GM12878 (cell line): Measurements from ENCODE around the gene TSSK3. TPM values are rescaled to one million over a fixed set of nuclear protein-coding genes. Genes with fewer than 3 reads are reported as not detected.
A peak's percentile ranks its signal among the peaks of the same experiment; 100 is the strongest.

Experiments
- ATAC-seq: fragments of 200-7000 bp; cut with Tn5 transposase; 3 replicates; pipeline ENCODE4 v1.9.1; 2020; ENCODE audit warnings: mild to moderate bottlenecking, moderate library complexity
- BruUV-seq: library from RNA; stranded (reverse); fragments of 400-500 nt; replicated peaks from 2 replicates; lab custom pipeline; 2021; lab: Mats Ljungman, UMichigan
- CTCF ChIA-PET: fragments of 300-600 bp; sonication (Branson Sonifier 250); formaldehyde crosslinking; extraction: SDS; loops from one replicate; lab custom pipeline; 2021; ENCODE audit warnings: inconsistent platforms; lab: Yijun Ruan, JAX
- POLR2A ChIA-PET: fragments of 350-600 bp; formaldehyde crosslinking; extraction: SDS; loops from one replicate; lab custom pipeline; 2021; ENCODE audit warnings: inconsistent platforms; lab: Charles Lee
- RAD21 ChIA-PET: fragments of 300-600 bp; sonication (Branson Sonifier 250); formaldehyde crosslinking; loops from one replicate; lab custom pipeline; 2023; ENCODE audit warnings: antibody characterized with exemption; ENCODE audit not compliant: unreplicated experiment; lab: Charles Lee
- SMC1A ChIA-PET: fragments of 300-600 bp; sonication (Branson Sonifier 250); formaldehyde crosslinking; loops from one replicate; lab custom pipeline; 2023; ENCODE audit not compliant: unreplicated experiment, uncharacterized antibody; lab: Charles Lee
- DNase-seq: peaks from one replicate; pipeline ENCODE4 v3.0.0-alpha.2; 2011; ENCODE audit warnings: low read depth, low spot score
- FAIRE-seq: peaks from 3 replicates; lab custom pipeline; 2011; peaks lifted over from hg19 to GRCh38; lab: Jason Lieb, UNC
- H2AFZ ChIP-seq: 2 replicates; pipeline ENCODE4 v1.6.0; 2011; ENCODE audit warnings: low read depth, low read length, control low read depth; ENCODE audit not compliant: control insufficient read depth
- H3K27ac ChIP-seq: 2 replicates; pipeline ENCODE4 v1.5.1; 2011; ENCODE audit warnings: control low read depth; ENCODE audit not compliant: control insufficient read depth, insufficient read depth
- H3K27me3 ChIP-seq, 2 experiments: replicated peaks in 1 of 2; 2 replicates each; pipeline versions ENCODE4 v1.6.0 to v1.6.1; 2011; ENCODE audit warnings: low read length in 1 of 2; ENCODE audit not compliant: control insufficient read depth in 2 of 2, insufficient read depth in 2 of 2
- H3K36me3 ChIP-seq, 2 experiments: 2 replicates each; pipeline ENCODE4 v1.5.1; 2011; ENCODE audit warnings: low read length in 1 of 2; ENCODE audit not compliant: control insufficient read depth in 2 of 2, insufficient read depth in 2 of 2
- H3K4me1 ChIP-seq: 2 replicates; pipeline ENCODE4 v1.6.1; 2011; ENCODE audit warnings: mild to moderate bottlenecking, low read length, moderate library complexity, mixed read lengths; ENCODE audit not compliant: control insufficient read depth, insufficient read depth
- H3K4me2 ChIP-seq: 2 replicates; pipeline ENCODE4 v1.6.0; 2011; ENCODE audit warnings: control low read depth; ENCODE audit not compliant: control insufficient read depth, insufficient read depth
- H3K4me3 ChIP-seq: fragments of 200-600 bp; sonication (generic); 2 replicates; pipeline ENCODE4 v1.5.1; 2016
- H3K79me2 ChIP-seq: 2 replicates; pipeline ENCODE4 v1.6.0; 2011; ENCODE audit warnings: low read length; ENCODE audit not compliant: control insufficient read depth, insufficient read depth
- H3K9ac ChIP-seq: 2 replicates; pipeline ENCODE4 v1.8.0; 2011; ENCODE audit warnings: low read length, control low read depth, mixed read lengths; ENCODE audit not compliant: control insufficient read depth, insufficient read depth
- H3K9me3 ChIP-seq: replicated peaks from 3 replicates; pipeline ENCODE4 v1.5.1; 2011; ENCODE audit warnings: mild to moderate bottlenecking, low read length; ENCODE audit not compliant: control insufficient read depth, insufficient read depth
- H4K20me1 ChIP-seq: 2 replicates; pipeline ENCODE4 v1.6.0; 2011; ENCODE audit not compliant: control insufficient read depth, insufficient read depth
- EED ChIP-seq: sonication (generic); IDR thresholded peaks from 2 replicates; pipeline ENCODE4 v1.6.1; 2016; ENCODE audit warnings: antibody characterized with exemption, low read depth
- GATAD2B ChIP-seq: fragments of 450-650 bp; conservative IDR thresholded peaks from 2 replicates; pipeline ENCODE4 v1.6.1; 2017; ENCODE audit warnings: low read depth, mild to moderate bottlenecking, moderate library complexity
- HDGF ChIP-seq: fragments of 450-650 bp; IDR thresholded peaks from 2 replicates; pipeline ENCODE4 v1.6.1; 2016; ENCODE audit warnings: antibody characterized with exemption
- MTA2 ChIP-seq: fragments of 450-650 bp; IDR thresholded peaks from 2 replicates; pipeline ENCODE4 v1.6.1; 2016; ENCODE audit warnings: low read depth, mild to moderate bottlenecking, moderate library complexity
- MTA3 ChIP-seq: IDR thresholded peaks from 2 replicates; pipeline ENCODE4 v1.6.1; 2012; ENCODE audit warnings: low read length, inconsistent platforms, borderline replicate concordance
- NBN ChIP-seq: fragments of 450-650 bp; IDR thresholded peaks from 2 replicates; pipeline ENCODE4 v1.6.1; 2016
- PAX5 ChIP-seq: IDR thresholded peaks from 2 replicates; pipeline ENCODE4 v1.6.1; 2011; ENCODE audit warnings: low read depth, low read length, borderline replicate concordance
- POU2F2 ChIP-seq: IDR thresholded peaks from 3 replicates; pipeline ENCODE4 v1.6.1; 2011; ENCODE audit warnings: low read depth, mild to moderate bottlenecking, low read length, borderline replicate concordance
- RBBP5 ChIP-seq: fragments of 200-600 bp; sonication (generic); conservative IDR thresholded peaks from 2 replicates; pipeline ENCODE4 v1.6.1; 2016
- RCOR1 ChIP-seq: conservative IDR thresholded peaks from 2 replicates; pipeline ENCODE4 v1.6.1; 2012; ENCODE audit warnings: low read depth, low read length, improper control_type of control experiment
- RELB ChIP-seq: fragments of 450-650 bp; IDR thresholded peaks from 2 replicates; pipeline ENCODE4 v1.6.1; 2017; ENCODE audit warnings: low read depth, mild to moderate bottlenecking, moderate library complexity
- RFX5 ChIP-seq: IDR thresholded peaks from 2 replicates; pipeline ENCODE4 v1.6.1; 2011; ENCODE audit warnings: low read depth, low read length, improper control_type of control experiment
- STAT1 ChIP-seq: fragments of 450-650 bp; conservative IDR thresholded peaks from 2 replicates; pipeline ENCODE4 v1.6.1; 2014; ENCODE audit warnings: antibody characterized with exemption, mild to moderate bottlenecking
- TAF1 ChIP-seq: IDR thresholded peaks from 2 replicates; pipeline ENCODE4 v1.6.1; 2011; ENCODE audit warnings: mild to moderate bottlenecking, low read depth, low read length, borderline replicate concordance
- TCF7 ChIP-seq: IDR thresholded peaks from 2 replicates; pipeline ENCODE4 v1.6.1; 2014; ENCODE audit warnings: antibody characterized with exemption, borderline replicate concordance
- WGBS: methylation state at CpG from one replicate; pipeline ENCODE4 v1.1.6; 2016; ENCODE audit warnings: low lambda C conversion rate; ENCODE audit not compliant: insufficient replicate concordance, insufficient coverage; ENCODE audit errors: missing lambda C conversion rate; 5-methylcytosine and 5-hydroxymethylcytosine counted together
- in situ Hi-C: fragments of 300-500 bp; cut with MboI; formaldehyde crosslinking; loops from 9 replicates; pipeline ENCODE4 v1.14.3; 2018; ENCODE audit warnings: mixed read lengths
- intact Hi-C: fragments of 100-400 bp; cut with micrococcal nuclease; formaldehyde crosslinking; loops from one replicate; pipeline ENCODE4 v1.14.2; 2022; ENCODE audit not compliant: unreplicated experiment
- polyA plus RNA-seq, 11 experiments: library from polyadenylated mRNA; depleted of rRNA in 4 of 11; unstranded in 6 of 11; stranded (reverse) in 5 of 11; fragments of >200 nt; fragmentation: Nextera tagmentation in 4 of 11; fragmentation: Illumina TruSeq in 1 of 11; extraction: Ambion mirVana in 4 of 11; extraction: Trizol in 1 of 11; gene quantifications; 1 replicate in 1 of 11; 2 replicates in 10 of 11; pipeline versions ENCODE4 v1.2.1 to v1.2.3, GENCODE V29; 2011 to 2016; ENCODE audit warnings: inconsistent platforms in 2 of 11, missing spikeins in 2 of 11, low read depth in 1 of 11
- total RNA-seq, 4 experiments: library from RNA; depleted of rRNA in 3 of 4; stranded (reverse); fragments of >200 nt in 3 of 4; fragmentation: Illumina TruSeq in 1 of 4; extraction: Trizol in 1 of 4; gene quantifications; 2 replicates each; pipeline versions ENCODE4 v1.2.1 to v1.2.3, GENCODE V29; 2013 to 2021
- TF ChIP-seq, protein P1 (sequence below): fragments of 450-650 bp; formaldehyde crosslinking; IDR thresholded peaks from 2 replicates; pipeline ENCODE4 v1.4.0; 2022; ENCODE audit warnings: mild to moderate bottlenecking, moderate library complexity
- TF ChIP-seq, protein P2 (sequence below): IDR thresholded peaks from 2 replicates; pipeline ENCODE4 v1.6.1; 2011; ENCODE audit warnings: mild to moderate bottlenecking, low read depth, low read length, moderate library complexity; ENCODE audit not compliant: insufficient replicate concordance

TSSK3 gene
- total and polyA plus RNA-seq, 10 of the 15 experiments (the other 5 are each of a cell fraction or from before 2014, with no cell fraction given): 0.42 to 0.82 (median 0.60) TPM

GRCh38 chr1:32335535-32335789 is 26.9 kb upstream of the TSSK3 start:
- ChIA-PET SMC1A (interaction anchor here (1.0 to 3.4 kb wide), 7 partner anchors 9 to 78 kb away, joined by 3 to 16 read pairs (median 6); partner anchors contain the start of gene BSDC1), CTCF (interaction anchor here (0.7 to 2.4 kb wide), 12 partner anchors 13 to 120 kb away, joined by 3 to 17 read pairs (median 5); partner anchors contain the start of gene BSDC1), RAD21 (interaction anchor here (0.6 to 3.2 kb wide), 19 partner anchors 8 to 223 kb away, joined by 3 to 30 read pairs (median 5); partner anchors contain the start of genes BSDC1, EIF3I, HDAC1 and LCK), POLR2A (interaction anchor here (0.5 to 3.8 kb wide), 15 partner anchors 12 to 364 kb away, joined by 3 to 46 read pairs (median 4); partner anchors contain the start of genes BSDC1, HDAC1 and LCK)
- H4K20me1 ChIP-seq: no peaks in the 10 kb centered on the region; the same call in 1 of the 2 replicates
- peaks cover 20 to 21% of the 10 kb centered on the region in 2 experiments for H3K36me3 ChIP-seq
- in situ Hi-C loops (no loop called here), intact Hi-C loops (loop anchor here (2.0 kb wide), 2 partner anchors 37 to 59 kb away; partner anchors contain the start of gene BSDC1)
- DNase-seq (no peak), ATAC-seq (no peak), FAIRE-seq (no peak)
- H3K9ac ChIP-seq: peak overlapping the region; percentile 83
- H3K27ac ChIP-seq: peak overlapping the region; percentile 48
- H3K4me3 ChIP-seq: peak overlapping the region; percentile 80
- TF ChIP-seq EED: no peak
- no peak for TF ChIP-seq MTA3
- no peak for TF ChIP-seq PAX5
- TF ChIP-seq RELB: no peak
- TF ChIP-seq TAF1: no peak
- no peak for TF ChIP-seq HDGF
- no peak for TF ChIP-seq STAT1
- no peak for TF ChIP-seq GATAD2B
- no peak for TF ChIP-seq RFX5
- no peak for TF ChIP-seq RCOR1
- TF ChIP-seq RBBP5: no peak
- TF ChIP-seq, protein P1, sequence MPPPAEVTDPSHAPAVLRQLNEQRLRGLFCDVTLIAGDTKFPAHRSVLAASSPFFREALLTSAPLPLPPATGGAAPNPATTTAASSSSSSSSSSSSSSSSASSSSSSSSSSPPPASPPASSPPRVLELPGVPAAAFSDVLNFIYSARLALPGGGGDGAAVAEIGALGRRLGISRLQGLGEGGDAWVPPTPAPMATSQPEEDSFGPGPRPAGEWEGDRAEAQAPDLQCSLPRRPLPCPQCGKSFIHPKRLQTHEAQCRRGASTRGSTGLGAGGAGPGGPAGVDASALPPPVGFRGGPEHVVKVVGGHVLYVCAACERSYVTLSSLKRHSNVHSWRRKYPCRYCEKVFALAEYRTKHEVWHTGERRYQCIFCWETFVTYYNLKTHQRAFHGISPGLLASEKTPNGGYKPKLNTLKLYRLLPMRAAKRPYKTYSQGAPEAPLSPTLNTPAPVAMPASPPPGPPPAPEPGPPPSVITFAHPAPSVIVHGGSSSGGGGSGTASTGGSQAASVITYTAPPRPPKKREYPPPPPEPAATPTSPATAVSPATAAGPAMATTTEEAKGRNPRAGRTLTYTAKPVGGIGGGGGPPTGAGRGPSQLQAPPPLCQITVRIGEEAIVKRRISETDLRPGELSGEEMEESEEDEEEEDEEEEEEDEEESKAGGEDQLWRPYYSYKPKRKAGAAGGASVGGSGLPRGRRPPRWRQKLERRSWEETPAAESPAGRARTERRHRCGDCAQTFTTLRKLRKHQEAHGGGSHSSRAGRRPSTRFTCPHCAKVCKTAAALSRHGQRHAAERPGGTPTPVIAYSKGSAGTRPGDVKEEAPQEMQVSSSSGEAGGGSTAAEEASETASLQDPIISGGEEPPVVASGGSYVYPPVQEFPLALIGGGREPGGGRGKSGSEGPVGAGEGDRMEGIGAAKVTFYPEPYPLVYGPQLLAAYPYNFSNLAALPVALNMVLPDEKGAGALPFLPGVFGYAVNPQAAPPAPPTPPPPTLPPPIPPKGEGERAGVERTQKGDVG (CRISPR knock-in tag): no peak
- TF ChIP-seq TCF7: no peak
- no peak for TF ChIP-seq MTA2
- TF ChIP-seq, protein P2, sequence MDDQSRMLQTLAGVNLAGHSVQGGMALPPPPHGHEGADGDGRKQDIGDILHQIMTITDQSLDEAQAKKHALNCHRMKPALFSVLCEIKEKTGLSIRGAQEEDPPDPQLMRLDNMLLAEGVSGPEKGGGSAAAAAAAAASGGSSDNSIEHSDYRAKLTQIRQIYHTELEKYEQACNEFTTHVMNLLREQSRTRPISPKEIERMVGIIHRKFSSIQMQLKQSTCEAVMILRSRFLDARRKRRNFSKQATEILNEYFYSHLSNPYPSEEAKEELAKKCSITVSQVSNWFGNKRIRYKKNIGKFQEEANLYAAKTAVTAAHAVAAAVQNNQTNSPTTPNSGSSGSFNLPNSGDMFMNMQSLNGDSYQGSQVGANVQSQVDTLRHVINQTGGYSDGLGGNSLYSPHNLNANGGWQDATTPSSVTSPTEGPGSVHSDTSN: no peak
- no peak for TF ChIP-seq POU2F2
- no peak for TF ChIP-seq NBN
- H2AFZ ChIP-seq: no peak overlapping the region
- no peaks in the 10 kb centered on the region for H3K9me3 ChIP-seq
- peaks cover 24% of the 10 kb centered on the region for H3K79me2 ChIP-seq
- no TSS peak for BruUV-seq
- no peaks in the 10 kb centered on the region for H3K27me3 ChIP-seq
- WGBS: 2% methylated on average over 21 of the region's 34 CpGs
- H3K4me1 ChIP-seq: peaks cover 57% of the 10 kb centered on the region
- no peak overlapping the region; the same call in 1 of the 2 replicates for H3K4me2 ChIP-seq
